PC-3 (cell line): ENCODE data around the gene EIF2B5.

Experiments
- CTCF ChIP-seq: fragments of 300-600 bp; sonication (generic); conservative IDR thresholded peaks from 2 replicates; pipeline ENCODE4 v1.5.1; 2017; ENCODE audit warnings: antibody characterized with exemption, low read depth, mild to moderate bottlenecking, low read length
- EZH2 ChIP-seq: fragments of 300-600 bp; sonication (generic); IDR thresholded peaks from one replicate; pipeline ENCODE4 v1.6.1; 2017; ENCODE audit warnings: antibody characterized with exemption, mild to moderate bottlenecking, low read length; ENCODE audit not compliant: unreplicated experiment
- EZH2phosphoT487 ChIP-seq: fragments of 300-600 bp; sonication (generic); IDR thresholded peaks from 2 replicates; pipeline ENCODE4 v1.6.1; 2018; ENCODE audit warnings: mild to moderate bottlenecking, antibody characterized with exemption, low read length, borderline replicate concordance

GRCh38 chr3:184129012-184129411 is 6.1 kb upstream of the EIF2B5 start:
- TF ChIP-seq CTCF, result peak; percentile 71
- TF ChIP-seq EZH2phosphoT487, result no peak
- TF ChIP-seq EZH2, result no peak
